Lower leg skin (tissue), 3 donors: ENCODE results near the gene EYS.

Source experiments
- CTCF ChIP-seq, 3 donors: fragments of 450-650 bp; IDR thresholded peaks; one replicate each; pipeline ENCODE4 v1.5.1; 2016; ENCODE audit warnings: antibody characterized with exemption in 3 of 3, mild to moderate bottlenecking in 3 of 3, moderate library complexity in 2 of 3
- POLR2A ChIP-seq, 2 donors: fragments of 450-650 bp; IDR thresholded peaks; one replicate each; pipeline ENCODE4 v1.6.1; 2016 to 2017; ENCODE audit warnings: antibody characterized with exemption in 2 of 2, mild to moderate bottlenecking in 1 of 2, moderate library complexity in 1 of 2

GRCh38 chr6:63799813-63800212 is 1907.2 kb downstream of the EYS start:
- no peak for TF ChIP-seq CTCF (IDR thresholded peaks at IDR 0.05)
- TF ChIP-seq POLR2A (IDR thresholded peaks at IDR 0.05), result no peak
